GM21529 (cell line): ENCODE measurements around the gene RAB6B.

ENCODE experiments used
- ATAC-seq: cut with Tn5 transposase; IDR thresholded peaks from one replicate; pipeline ENCODE4 v1.9.1; 2021; ENCODE audit not compliant: unreplicated experiment

Gene RAB6B

DNA sequence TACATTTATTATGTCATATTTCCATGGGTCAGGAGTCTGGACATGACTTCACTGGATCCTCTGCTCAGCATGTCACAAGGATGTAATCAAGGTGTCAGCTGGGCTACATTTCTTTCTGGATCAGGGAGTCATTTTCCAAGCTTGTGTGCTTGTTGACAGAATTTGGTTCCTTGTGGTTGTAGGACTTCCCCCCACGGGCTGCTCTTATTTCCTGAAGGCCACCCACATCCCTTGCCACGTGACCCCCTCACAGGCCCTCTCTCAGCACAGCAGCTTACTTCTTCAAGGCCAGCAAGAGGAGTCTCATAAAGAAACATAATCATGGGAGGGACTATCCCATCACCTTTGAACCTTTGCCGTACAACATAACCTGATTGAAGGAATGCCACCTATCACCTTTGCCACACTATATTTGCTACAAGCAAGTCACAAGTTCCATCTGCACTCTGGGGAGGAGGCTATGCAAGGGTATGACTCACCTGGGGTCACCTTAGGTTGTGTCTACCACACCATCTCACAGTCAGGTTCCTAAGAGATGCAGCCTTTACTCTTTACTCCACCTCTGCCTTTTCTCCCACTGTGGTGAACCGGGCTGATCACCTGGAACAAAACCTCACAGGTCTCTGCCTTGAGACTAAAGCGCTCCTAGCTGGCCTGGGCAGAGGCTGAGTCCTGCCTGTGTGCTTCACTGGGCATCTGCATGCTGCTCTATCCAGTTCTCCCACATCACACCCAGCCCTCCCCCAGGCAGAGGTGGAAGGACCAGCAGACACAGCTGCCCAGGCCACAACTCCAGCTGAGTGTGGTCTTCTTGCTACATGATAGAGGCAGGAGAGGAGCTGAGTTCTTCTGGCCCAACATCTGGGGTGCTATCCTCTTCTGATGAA, 13.5 kb downstream of the RAB6B start:
- no peak for ATAC-seq

- ATAC-seq: no peak
Observed at GRCh38 chr3:133881492-133881891, 14.2 kb downstream of the RAB6B start.

GRCh38 chr3:133880886-133881455, 14.7 kb downstream of the RAB6B start:
- no peak for ATAC-seq

GRCh38 chr3:133880287-133880686, 15.4 kb downstream of the RAB6B start:
- peak; percentile 60 for ATAC-seq

DNA sequence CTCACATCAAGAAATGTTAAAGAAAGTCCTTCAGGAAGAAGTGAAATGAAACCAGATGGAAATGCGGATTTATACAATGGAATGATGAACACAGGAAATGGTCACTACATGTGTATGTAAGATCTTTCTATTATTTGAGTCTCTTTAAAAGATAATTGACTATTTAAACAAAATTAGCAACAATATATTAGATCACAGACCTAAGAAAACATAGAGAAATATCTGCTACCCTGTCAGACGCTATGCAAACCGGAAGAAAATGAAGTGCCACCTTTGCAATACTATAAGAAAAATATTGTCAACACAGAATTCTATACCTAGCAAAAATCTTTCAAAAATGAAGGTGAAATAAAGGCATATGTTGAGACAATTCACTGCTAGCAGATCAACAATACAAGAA, 17.2 kb downstream of the RAB6B start:
- no peak for ATAC-seq

DNA sequence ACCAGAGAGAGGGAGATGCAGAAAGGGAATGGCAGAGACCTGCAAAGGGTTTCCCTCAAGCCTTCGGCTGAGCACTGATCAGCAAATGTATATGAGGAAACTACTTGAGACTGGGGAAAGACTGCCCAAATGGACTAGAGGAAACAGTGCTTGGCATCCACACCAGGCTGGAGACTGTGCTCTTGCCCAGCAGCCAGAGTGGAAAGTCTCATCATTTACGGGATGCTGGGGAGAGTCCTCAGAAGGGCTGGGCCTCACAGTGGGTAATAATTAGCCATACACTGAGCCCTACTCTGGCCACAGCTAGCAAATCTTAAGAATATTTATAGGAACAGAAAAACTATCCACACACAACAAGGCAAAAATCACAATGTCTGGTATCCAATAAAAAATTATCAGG, 18.5 kb downstream of the RAB6B start:
- no peak for ATAC-seq

GRCh38 chr3:133874761-133875438, 20.8 kb downstream of the RAB6B start:
- no peak for ATAC-seq

DNA sequence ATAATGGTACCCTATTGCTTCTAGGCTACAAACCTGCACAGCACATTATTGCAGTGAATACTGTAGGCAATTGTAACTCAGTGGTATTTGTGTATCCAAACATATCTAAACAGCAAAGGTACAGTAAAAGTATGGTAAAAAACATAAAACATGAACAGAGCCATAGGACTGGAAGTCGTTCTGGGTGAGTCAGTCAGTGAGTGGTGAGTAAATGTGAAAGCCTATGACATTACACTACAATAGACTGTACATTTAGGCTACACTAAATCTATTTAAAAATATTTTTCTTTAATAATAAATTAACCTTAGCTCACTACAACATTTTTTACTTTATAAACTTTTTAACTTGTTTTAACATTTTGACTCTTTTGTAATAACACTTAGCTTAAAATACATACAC, 21.3 kb downstream of the RAB6B start:
- ATAC-seq: no peak

- no peak for ATAC-seq
Observed at GRCh38 chr3:133872781-133873180, 22.9 kb downstream of the RAB6B start.

DNA sequence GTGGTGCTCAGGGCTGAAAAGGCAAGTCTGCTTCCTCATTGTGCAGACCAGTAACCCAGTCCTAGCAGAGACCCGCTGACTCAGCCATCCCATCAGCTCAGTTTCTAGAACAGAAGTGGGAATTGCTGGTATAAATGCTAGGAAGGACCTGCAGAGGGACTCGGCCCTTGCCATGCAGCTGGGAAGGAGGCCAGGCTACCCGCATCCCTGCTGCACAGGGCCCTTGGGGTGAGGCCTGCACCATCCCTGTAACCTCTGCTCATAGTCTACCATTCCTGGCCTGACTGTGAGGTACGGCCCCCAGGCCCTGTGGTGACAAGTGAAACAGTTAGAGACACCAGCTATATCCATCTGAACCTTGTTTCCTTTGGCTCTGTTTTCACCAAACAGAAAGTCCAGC, 23.5 kb downstream of the RAB6B start:
- no peak for ATAC-seq

GRCh38 chr3:133871368-133872090, 24.2 kb downstream of the RAB6B start:
- no peak for ATAC-seq

- no peak for ATAC-seq
Observed at GRCh38 chr3:133870822-133871221, 24.9 kb downstream of the RAB6B start.

DNA sequence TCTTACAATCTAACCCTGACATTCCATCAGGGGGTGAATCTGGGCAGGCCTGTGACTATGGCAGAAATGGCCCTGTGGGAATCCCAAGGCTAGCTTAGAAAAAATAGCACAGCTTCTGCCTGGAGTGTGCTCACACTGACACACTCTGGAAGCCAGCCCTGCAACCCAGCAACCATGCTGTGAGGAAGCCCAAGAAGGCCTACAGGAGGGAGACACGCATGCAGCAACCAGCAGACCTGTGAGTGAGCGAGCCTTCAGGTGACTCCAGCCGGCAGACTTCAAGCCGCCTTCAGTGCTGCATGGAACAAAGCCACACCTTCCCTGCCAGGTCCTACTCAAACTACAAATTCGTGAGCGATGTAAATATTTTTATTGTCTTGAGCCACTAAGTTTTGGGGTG, 26.1 kb downstream of the RAB6B start:
- no peak for ATAC-seq

GRCh38 chr3:133868758-133869475, 26.8 kb downstream of the RAB6B start:
- ATAC-seq: no peak

DNA sequence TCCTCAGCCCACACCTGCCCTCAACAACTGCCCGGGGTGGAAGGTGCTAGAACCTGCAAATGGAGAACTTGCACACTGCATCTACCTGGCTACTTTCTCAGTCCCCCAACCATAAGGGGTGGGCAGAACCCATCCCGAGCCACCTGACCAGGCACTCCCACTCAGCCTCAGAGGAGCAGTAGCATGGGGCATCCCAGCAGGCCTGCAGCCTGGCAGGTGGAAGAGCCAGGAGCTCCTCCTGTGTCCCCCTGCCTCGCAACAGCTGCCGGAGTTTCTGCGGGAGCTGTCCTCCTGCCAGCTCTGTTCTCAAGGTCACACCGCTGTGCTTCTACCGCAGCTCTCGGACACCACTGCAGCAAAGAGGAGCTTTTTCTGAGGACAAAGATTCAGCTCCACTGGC, 27.5 kb downstream of the RAB6B start:
- ATAC-seq: no peak

- ATAC-seq: no peak
Observed at GRCh38 chr3:133866141-133866540, 29.5 kb downstream of the RAB6B start.

- no peak for ATAC-seq
Observed at GRCh38 chr3:133865136-133865855, 30.4 kb downstream of the RAB6B start.

GRCh38 chr3:133864616-133865015, 31.1 kb downstream of the RAB6B start:
- no peak for ATAC-seq

GRCh38 chr3:133863911-133864310, 31.8 kb downstream of the RAB6B start:
- no peak for ATAC-seq

DNA sequence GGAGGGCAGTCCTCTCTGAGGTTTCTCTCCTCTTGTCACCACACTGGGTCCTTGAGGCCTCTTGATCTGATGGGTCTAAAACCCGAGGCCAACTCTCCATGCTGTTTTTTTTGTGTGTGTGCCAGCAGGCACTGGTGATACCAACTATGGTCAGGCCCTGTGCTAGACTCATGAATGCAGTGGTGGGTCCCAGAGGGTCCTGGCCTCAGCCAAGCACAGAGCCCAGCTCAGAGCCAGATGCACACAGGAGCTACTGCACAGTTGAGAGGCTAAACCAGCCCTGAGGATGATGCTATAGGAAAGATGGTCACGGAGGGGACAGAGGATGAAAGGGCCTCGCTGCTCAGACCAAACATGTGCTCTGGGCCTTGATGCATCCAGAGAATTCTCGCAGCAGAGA, 33.5 kb downstream of the RAB6B start:
- no peak for ATAC-seq
